C4-2B (cell line): Measurements from ENCODE around the gene PINLYP.

Source experiments
- ZFX ChIP-seq: fragments of 450-650 bp; IDR thresholded peaks from 2 replicates; pipeline ENCODE4 v1.6.1; 2017
- TF ChIP-seq, protein P1 (sequence below): fragments of 450-650 bp; conservative IDR thresholded peaks from 2 replicates; pipeline ENCODE4 v1.5.1; 2017; ENCODE audit warnings: mild to moderate bottlenecking

DNA sequence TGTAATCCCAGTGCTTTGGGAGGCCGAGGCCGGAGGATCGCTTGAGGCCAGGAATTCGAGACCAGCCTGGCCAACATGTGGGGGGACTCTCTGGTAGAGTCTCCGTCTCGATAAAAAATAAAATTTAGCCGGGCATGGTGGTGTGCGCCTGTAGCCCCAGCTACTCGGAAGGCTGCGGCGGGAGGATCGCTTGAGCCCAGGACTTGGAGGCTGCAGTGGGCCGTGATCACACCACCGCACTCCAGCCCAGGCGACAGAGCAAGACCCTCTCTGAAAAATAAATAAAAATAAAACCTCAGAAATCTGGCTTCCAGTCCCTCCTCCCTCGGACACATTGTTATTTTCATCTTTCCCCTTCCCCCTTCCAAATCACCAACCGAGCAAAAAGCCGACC is 20.0 kb downstream of the PINLYP start:
- TF ChIP-seq, protein P1, sequence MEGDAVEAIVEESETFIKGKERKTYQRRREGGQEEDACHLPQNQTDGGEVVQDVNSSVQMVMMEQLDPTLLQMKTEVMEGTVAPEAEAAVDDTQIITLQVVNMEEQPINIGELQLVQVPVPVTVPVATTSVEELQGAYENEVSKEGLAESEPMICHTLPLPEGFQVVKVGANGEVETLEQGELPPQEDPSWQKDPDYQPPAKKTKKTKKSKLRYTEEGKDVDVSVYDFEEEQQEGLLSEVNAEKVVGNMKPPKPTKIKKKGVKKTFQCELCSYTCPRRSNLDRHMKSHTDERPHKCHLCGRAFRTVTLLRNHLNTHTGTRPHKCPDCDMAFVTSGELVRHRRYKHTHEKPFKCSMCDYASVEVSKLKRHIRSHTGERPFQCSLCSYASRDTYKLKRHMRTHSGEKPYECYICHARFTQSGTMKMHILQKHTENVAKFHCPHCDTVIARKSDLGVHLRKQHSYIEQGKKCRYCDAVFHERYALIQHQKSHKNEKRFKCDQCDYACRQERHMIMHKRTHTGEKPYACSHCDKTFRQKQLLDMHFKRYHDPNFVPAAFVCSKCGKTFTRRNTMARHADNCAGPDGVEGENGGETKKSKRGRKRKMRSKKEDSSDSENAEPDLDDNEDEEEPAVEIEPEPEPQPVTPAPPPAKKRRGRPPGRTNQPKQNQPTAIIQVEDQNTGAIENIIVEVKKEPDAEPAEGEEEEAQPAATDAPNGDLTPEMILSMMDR = no peak
- TF ChIP-seq ZFX = no peak
